Neutrophil (primary cell): ENCODE data around the gene ARL5A.

Source experiments
- H3K27ac ChIP-seq: fragments of 200-600 bp; sonication (generic); 2 replicates; pipeline ENCODE4 v1.5.1; 2016; ENCODE audit warnings: mild to moderate bottlenecking, moderate library complexity
- H3K27me3 ChIP-seq: fragments of 200-600 bp; sonication (generic); 2 replicates; pipeline ENCODE4 v1.6.0; 2016; ENCODE audit warnings: mild to moderate bottlenecking
- H3K36me3 ChIP-seq: fragments of 200-600 bp; sonication (generic); 2 replicates; pipeline ENCODE4 v1.5.1; 2017
- H3K4me1 ChIP-seq, 2 experiments: fragments of 200-600 bp in 1 of 2; sonication (generic) in 1 of 2; 1 replicate in 1 of 2; 2 replicates in 1 of 2; pipeline versions ENCODE4 v1.5.1 to v1.6.1; 2013 to 2016; ENCODE audit warnings: low read depth in 1 of 2, low read length in 1 of 2, mild to moderate bottlenecking in 1 of 2, moderate library complexity in 1 of 2; ENCODE audit not compliant: control insufficient read depth in 1 of 2, insufficient read depth in 1 of 2
- H3K4me3 ChIP-seq, 2 experiments: fragments of 200-600 bp in 1 of 2; sonication (generic) in 1 of 2; 1 replicate in 1 of 2; 2 replicates in 1 of 2; pipeline ENCODE4 v1.5.1; 2013 to 2016; ENCODE audit warnings: low read depth in 1 of 2, low read length in 1 of 2, mild to moderate bottlenecking in 1 of 2, moderate library complexity in 1 of 2
- H3K9me3 ChIP-seq: fragments of 200-600 bp; sonication (generic); 2 replicates; pipeline ENCODE4 v1.5.1; 2016
- CTCF ChIP-seq: fragments of 200-600 bp; sonication (generic); IDR thresholded peaks from 2 replicates; pipeline ENCODE4 v1.5.1; 2016; ENCODE audit warnings: antibody characterized with exemption

The ARL5A gene

GRCh38 chr2:151761193-151761592 lies 67.0 kb downstream of the ARL5A start:
- no peaks in the 10 kb centered on the region for H3K4me1 ChIP-seq
- no peak for TF ChIP-seq CTCF
- H3K27me3 ChIP-seq, result no peaks in the 10 kb centered on the region
- no peaks in the 10 kb centered on the region for H3K9me3 ChIP-seq
- no peak overlapping the region for H3K4me3 ChIP-seq
- H3K36me3 ChIP-seq, result no peaks in the 10 kb centered on the region
- no peak overlapping the region for H3K27ac ChIP-seq

GRCh38 chr2:151760139-151760650 lies 68.0 kb downstream of the ARL5A start:
- Histone ChIP-seq H3K4me1 (no peaks in the 10 kb centered on the region), H3K9me3 (no peaks in the 10 kb centered on the region), H3K27ac (no peak overlapping the region), H3K4me3 (no peak overlapping the region), H3K36me3 (no peaks in the 10 kb centered on the region), H3K27me3 (no peaks in the 10 kb centered on the region)
- no peak for TF ChIP-seq CTCF

- TF ChIP-seq CTCF, result no peak
Measured at GRCh38 chr2:151758744-151759143, 69.5 kb downstream of the ARL5A start.

GRCh38 chr2:151757861-151758260 lies 70.4 kb downstream of the ARL5A start:
- no peaks in the 10 kb centered on the region for H3K9me3 ChIP-seq
- no peak for TF ChIP-seq CTCF
- H3K27me3 ChIP-seq, result no peaks in the 10 kb centered on the region
- no peak overlapping the region for H3K4me3 ChIP-seq
- no peak overlapping the region for H3K27ac ChIP-seq
- H3K36me3 ChIP-seq, result no peaks in the 10 kb centered on the region
- no peaks in the 10 kb centered on the region for H3K4me1 ChIP-seq

More at GRCh38 chr2:151758744-151759143, 69.5 kb downstream of the ARL5A start:
- H3K4me1 ChIP-seq, result no peaks in the 10 kb centered on the region
- no peaks in the 10 kb centered on the region for H3K36me3 ChIP-seq
- H3K4me3 ChIP-seq, result no peak overlapping the region
- no peaks in the 10 kb centered on the region for H3K27me3 ChIP-seq
- H3K27ac ChIP-seq, result no peak overlapping the region
- no peaks in the 10 kb centered on the region for H3K9me3 ChIP-seq

GRCh38 chr2:151756820-151757219 lies 71.4 kb downstream of the ARL5A start:
- Histone ChIP-seq H3K27ac (no peak overlapping the region), H3K9me3 (no peaks in the 10 kb centered on the region), H3K36me3 (no peaks in the 10 kb centered on the region), H3K27me3 (no peaks in the 10 kb centered on the region), H3K4me3 (no peak overlapping the region), H3K4me1 (no peaks in the 10 kb centered on the region)
- TF ChIP-seq CTCF, result no peak
